H1 (cell line): ENCODE results near the gene KRT81. TPM values are rescaled to one million over a fixed set of nuclear protein-coding genes. Genes with fewer than 3 reads are reported as not detected.

Experiments used
- CBX5 ChIP-seq: fragments of 300-800, 300-1000 bp; sonication (generic); IDR thresholded peaks from 2 replicates; pipeline ENCODE4 v1.7.1; 2016; ENCODE audit warnings: antibody characterized with exemption, low read length, low read depth
- USF2 ChIP-seq: IDR thresholded peaks from 2 replicates; pipeline ENCODE4 v1.6.1; 2011; ENCODE audit warnings: low read length, improper control_type of control experiment
- polyA plus RNA-seq, 7 experiments: library from polyadenylated mRNA; depleted of rRNA in 3 of 7; stranded (reverse) in 5 of 7; unstranded in 2 of 7; fragments of >200 nt in 5 of 7; fragments of 200-250 nt in 2 of 7; gene quantifications; 1 replicate in 5 of 7; 2 replicates in 1 of 7; 4 replicates in 1 of 7; pipeline versions ENCODE4 v1.2.1 to v1.2.3, GENCODE V29; 2011 to 2013; ENCODE audit warnings: missing spikeins in 2 of 7, mixed read lengths in 2 of 7
- total RNA-seq: library from RNA; stranded (reverse); fragmentation: NEBNext Ultra II Directional; extraction: Animal tissue kit (Norgen Biotek cat#: 25700); gene quantifications from 2 replicates; pipeline ENCODE4 v1.2.1, GENCODE V29; 2021

The KRT81 gene
- total and polyA plus RNA-seq, 2 of the 8 experiments (the other 6 are each of a cell fraction or from before 2014, with no cell fraction given), result not detected

GRCh38 chr12:52271158-52271557 lies 20.2 kb downstream of the KRT81 start (continued):
- TF ChIP-seq CBX5 (no peak), USF2 (no peak)
